ENCODE data around the gene COX6A2. TPM values are rescaled to one million over a fixed set of nuclear protein-coding genes. Genes with fewer than 3 reads are reported as not detected.

The COX6A2 gene
- total RNA-seq, 2 donors from 2014 or later, result not detected

DNA sequence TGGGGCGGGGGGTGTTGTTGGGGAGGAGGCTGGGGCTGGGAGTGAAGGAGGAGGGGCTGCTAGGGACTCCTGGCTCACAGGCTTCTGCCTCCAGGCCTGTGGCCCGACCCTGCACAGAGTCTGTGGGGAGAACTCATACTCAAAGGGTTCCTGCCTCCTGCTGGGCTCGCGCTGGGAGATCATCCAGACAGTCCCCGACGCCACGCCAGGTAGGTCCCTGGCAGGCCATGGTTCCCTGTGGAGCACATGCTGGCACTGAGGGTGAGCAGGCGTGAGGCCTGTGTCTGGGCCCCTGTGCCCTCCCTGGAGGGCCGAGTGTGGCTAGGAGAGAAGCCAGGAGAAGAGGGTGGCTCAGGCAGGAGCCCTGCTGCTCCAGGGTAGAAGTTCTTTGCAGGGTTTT lies 30.5 kb downstream of the COX6A2 start:
- Histone ChIP-seq H3K4me1 (no peaks in the 10 kb centered on the region), H3K27ac (no peak overlapping the region), H3K27me3 (no peaks in the 10 kb centered on the region), H3K9me3 (no peaks in the 10 kb centered on the region), H3K9ac (ENCODE audit: low read depth in 2 of 2, low read length in 2 of 2) (no peak overlapping the region), H3K36me3 (no peaks in the 10 kb centered on the region), H3K4me3 (no peak overlapping the region)
- DNase-seq, result no peak
- intact Hi-C loops (cut with DNase I), result no loop called here
- TF ChIP-seq, protein P1, sequence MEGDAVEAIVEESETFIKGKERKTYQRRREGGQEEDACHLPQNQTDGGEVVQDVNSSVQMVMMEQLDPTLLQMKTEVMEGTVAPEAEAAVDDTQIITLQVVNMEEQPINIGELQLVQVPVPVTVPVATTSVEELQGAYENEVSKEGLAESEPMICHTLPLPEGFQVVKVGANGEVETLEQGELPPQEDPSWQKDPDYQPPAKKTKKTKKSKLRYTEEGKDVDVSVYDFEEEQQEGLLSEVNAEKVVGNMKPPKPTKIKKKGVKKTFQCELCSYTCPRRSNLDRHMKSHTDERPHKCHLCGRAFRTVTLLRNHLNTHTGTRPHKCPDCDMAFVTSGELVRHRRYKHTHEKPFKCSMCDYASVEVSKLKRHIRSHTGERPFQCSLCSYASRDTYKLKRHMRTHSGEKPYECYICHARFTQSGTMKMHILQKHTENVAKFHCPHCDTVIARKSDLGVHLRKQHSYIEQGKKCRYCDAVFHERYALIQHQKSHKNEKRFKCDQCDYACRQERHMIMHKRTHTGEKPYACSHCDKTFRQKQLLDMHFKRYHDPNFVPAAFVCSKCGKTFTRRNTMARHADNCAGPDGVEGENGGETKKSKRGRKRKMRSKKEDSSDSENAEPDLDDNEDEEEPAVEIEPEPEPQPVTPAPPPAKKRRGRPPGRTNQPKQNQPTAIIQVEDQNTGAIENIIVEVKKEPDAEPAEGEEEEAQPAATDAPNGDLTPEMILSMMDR (IDR thresholded peaks at IDR 0.05), result no peak

DNA sequence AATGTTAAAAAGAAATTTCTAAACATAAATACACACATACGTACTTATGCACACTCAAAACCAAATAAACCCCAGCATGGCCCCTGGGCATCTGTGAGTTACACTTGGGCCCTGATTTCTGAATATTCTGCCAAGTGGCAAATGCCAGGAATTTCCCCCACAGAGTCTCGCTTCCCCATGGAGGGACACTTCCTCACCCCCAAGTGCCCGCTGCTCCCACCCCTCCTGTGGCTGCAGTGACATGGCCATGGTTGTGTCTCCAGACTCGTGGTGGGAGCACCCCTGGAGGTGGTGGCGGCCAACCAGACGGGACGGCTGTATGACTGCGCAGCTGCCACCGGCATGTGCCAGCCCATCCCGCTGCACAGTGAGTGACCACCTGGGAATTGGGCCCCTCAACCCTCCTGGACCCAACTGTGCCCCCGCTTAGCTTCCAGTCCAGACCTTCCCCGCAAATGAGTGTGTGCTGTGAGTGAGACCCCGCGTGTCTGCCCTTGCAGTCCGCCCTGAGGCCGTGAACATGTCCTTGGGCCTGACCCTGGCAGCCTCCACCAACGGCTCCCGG lies 31.0 kb downstream of the COX6A2 start:
- DNase-seq, result no peak
- TF ChIP-seq, protein P1 (IDR thresholded peaks at IDR 0.05), result no peak
- intact Hi-C loops (cut with DNase I), result no loop called here

DNA sequence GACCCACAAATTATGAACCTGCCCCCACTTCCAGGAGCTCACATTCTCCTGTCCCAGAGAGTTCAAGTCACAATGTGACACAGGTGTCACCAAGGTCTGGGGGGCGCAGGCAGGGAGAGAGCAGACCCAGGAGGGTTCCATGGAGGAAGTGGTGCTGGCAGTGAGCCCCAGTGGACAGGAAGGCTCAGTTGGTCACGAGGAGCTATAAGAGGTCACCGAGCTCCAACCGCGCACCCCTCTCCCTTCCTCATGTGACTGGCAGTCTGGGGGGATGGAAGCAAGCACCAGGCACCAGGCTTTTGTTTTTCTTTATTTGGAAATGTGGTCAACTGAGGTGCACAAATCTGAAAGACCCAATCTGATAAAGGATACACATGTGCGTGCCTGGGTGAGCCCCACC lies 32.5 kb downstream of the COX6A2 start:
- intact Hi-C loops (cut with DNase I), result no loop called here
- peak; percentile 38 for DNase-seq
- H3K9me3 ChIP-seq, result no peaks in the 10 kb centered on the region
- H3K4me1 ChIP-seq, result no peaks in the 10 kb centered on the region
- H3K4me3 ChIP-seq, result no peak overlapping the region
- no peak overlapping the region for H3K27ac ChIP-seq
- H3K9ac ChIP-seq (ENCODE audit: low read depth in 2 of 2, low read length in 2 of 2), result no peak overlapping the region
- H3K27me3 ChIP-seq, result no peaks in the 10 kb centered on the region
- TF ChIP-seq, protein P1 (IDR thresholded peaks at IDR 0.05), result no peak
- H3K36me3 ChIP-seq, result no peaks in the 10 kb centered on the region

More for the DNA sequence above, 31.0 kb downstream of the COX6A2 start:
- Histone ChIP-seq H3K9me3 (no peaks in the 10 kb centered on the region), H3K4me3 (no peak overlapping the region), H3K9ac (ENCODE audit: low read depth in 2 of 2, low read length in 2 of 2) (no peak overlapping the region), H3K27ac (no peak overlapping the region), H3K27me3 (no peaks in the 10 kb centered on the region), H3K4me1 (no peaks in the 10 kb centered on the region), H3K36me3 (no peaks in the 10 kb centered on the region)

DNA sequence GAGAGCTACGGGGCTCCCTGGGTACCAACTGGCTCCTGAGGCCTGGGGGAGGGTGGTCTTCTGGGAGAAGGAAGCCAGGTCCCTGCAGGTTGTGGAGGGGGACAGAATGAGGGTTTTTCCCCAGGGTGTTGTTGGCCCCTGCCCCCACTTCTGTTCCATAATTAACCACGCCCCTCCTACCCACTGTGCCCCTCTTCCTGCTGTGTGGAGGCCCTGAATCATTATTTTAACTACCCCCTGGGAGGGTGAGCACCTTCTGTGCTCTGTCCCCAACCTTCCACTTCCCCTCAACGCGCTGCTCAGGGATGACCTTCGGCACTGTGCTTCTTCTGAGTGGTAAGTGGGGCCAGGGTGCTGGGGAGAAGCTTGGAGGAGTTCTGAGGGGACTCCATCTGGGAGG lies 35.1 kb downstream of the COX6A2 start, which contains the start of gene ITGAD:
Gene ITGAD, plus strand, starts transcription at position 280 of the 400 bp plus-strand sequence. Its CDS starts 26 bp downstream, at position 306.
- H3K27ac ChIP-seq, result no peak within 1 kb of the TSS
- intact Hi-C loops (cut with DNase I), result no loop called here
- no peaks in the 10 kb centered on the region for H3K36me3 ChIP-seq
- TF ChIP-seq, protein P1 (IDR thresholded peaks at IDR 0.05), result no peak
- H3K9ac ChIP-seq (ENCODE audit: low read depth in 2 of 2, low read length in 2 of 2), result no peak within 1 kb of the TSS
- no peaks in the 10 kb centered on the region for H3K9me3 ChIP-seq
- no peak within 1 kb of the TSS for H3K4me3 ChIP-seq
- H3K4me1 ChIP-seq, result no peaks in the 10 kb centered on the region
- H3K27me3 ChIP-seq, result no peaks in the 10 kb centered on the region
- no peak for DNase-seq

DNA sequence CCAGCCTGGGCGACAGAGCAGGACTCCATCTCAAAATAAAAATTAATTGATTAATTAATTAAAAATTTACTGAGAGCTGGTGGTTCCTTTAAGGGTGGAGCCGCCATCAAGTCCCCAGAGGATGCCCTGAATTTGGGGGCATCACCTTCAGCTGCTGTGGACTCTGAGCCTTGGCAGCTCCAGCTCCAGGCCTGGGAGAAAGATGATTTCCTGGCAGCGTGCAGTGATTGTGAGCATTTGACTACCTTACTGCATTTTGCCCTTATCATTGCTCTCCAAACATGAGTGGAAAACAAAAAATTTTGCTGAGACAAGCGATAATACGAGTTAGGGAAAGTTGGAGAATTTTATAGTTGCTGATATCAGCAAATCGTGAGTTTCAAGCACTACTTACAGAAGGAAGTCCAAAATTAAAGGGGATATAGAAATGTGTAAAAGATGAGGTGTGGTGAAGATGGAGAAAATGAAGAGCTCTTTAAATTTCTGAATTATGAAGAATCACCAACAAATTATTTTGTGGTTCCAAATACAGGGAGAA lies 37.6 kb downstream of the COX6A2 start:
- DNase-seq, result no peak
- Histone ChIP-seq H3K4me1 (no peaks in the 10 kb centered on the region), H3K9me3 (no peaks in the 10 kb centered on the region), H3K27me3 (no peaks in the 10 kb centered on the region), H3K4me3 (no peak overlapping the region), H3K9ac (ENCODE audit: low read depth in 2 of 2, low read length in 2 of 2) (no peak overlapping the region), H3K27ac (no peak overlapping the region), H3K36me3 (no peaks in the 10 kb centered on the region)
- TF ChIP-seq, protein P1 (IDR thresholded peaks at IDR 0.05), result no peak
- intact Hi-C loops (cut with DNase I), result no loop called here
